ENCODE measurements around the gene HNRNPA3.
A peak's percentile ranks its signal among the peaks of the same experiment; 100 is the strongest.
"Not testable (repeated sequence)": the region's sequence is repeated elsewhere in the genome, so short reads cannot be mapped to it uniquely, and the experiment has no call there.

Gene HNRNPA3

GRCh38 chr2:177256026-177256425, 43.4 kb downstream of the HNRNPA3 start:
- DNase-seq (ENCODE audit: low spot score), result no peak

- no peak for DNase-seq (ENCODE audit: low spot score)
These were observed 44.1 kb downstream of the HNRNPA3 start for GRCh38 chr2:177256695-177257094.

GRCh38 chr2:177257471-177257870, 44.9 kb downstream of the HNRNPA3 start:
- DNase-seq (ENCODE audit: low spot score), result no peak

GRCh38 chr2:177258059-177258458, 45.5 kb downstream of the HNRNPA3 start:
- no peak for DNase-seq (ENCODE audit: low spot score)

- no peak for DNase-seq (ENCODE audit: low spot score)
These were observed 47.8 kb downstream of the HNRNPA3 start for GRCh38 chr2:177260379-177260778.

- DNase-seq (ENCODE audit: low spot score), result no peak
These were observed 48.8 kb downstream of the HNRNPA3 start for GRCh38 chr2:177261116-177262060.

- DNase-seq (ENCODE audit: low spot score), result no peak
These were observed 49.5 kb downstream of the HNRNPA3 start for GRCh38 chr2:177262092-177262491.

GRCh38 chr2:177262958-177263450, 50.4 kb downstream of the HNRNPA3 start:
- no peak for DNase-seq (ENCODE audit: low spot score)

GRCh38 chr2:177263451-177264208, 51.0 kb downstream of the HNRNPA3 start:
- peak; percentile 76 for DNase-seq (ENCODE audit: low spot score)

- no peak for DNase-seq (ENCODE audit: low spot score)
These were observed 51.7 kb downstream of the HNRNPA3 start for GRCh38 chr2:177264209-177264692.

GRCh38 chr2:177264693-177265587, 52.3 kb downstream of the HNRNPA3 start, which contains the start of gene NFE2L2:
NFE2L2 (minus strand) TSS chr2:177264727; CDS start chr2:177264576, 151 bp downstream.
- peak; percentile 89 for DNase-seq (ENCODE audit: low spot score)

- DNase-seq (ENCODE audit: low spot score), result no peak
These were observed 53.5 kb downstream of the HNRNPA3 start for GRCh38 chr2:177265824-177266817.

- not testable (repeated sequence) for DNase-seq (ENCODE audit: low spot score)
These were observed 54.4 kb downstream of the HNRNPA3 start for GRCh38 chr2:177266955-177267354.

- no peak for DNase-seq (ENCODE audit: low spot score)
These were observed 55.7 kb downstream of the HNRNPA3 start for GRCh38 chr2:177268187-177268871.

- DNase-seq (ENCODE audit: low spot score), result no peak
These were observed 56.3 kb downstream of the HNRNPA3 start for GRCh38 chr2:177268901-177269300.

GRCh38 chr2:177270531-177270930, 57.9 kb downstream of the HNRNPA3 start:
- no peak for DNase-seq (ENCODE audit: low spot score)

- DNase-seq (ENCODE audit: low spot score), result no peak
These were observed 59.5 kb downstream of the HNRNPA3 start for GRCh38 chr2:177271981-177272666.

GRCh38 chr2:177272765-177273164, 60.2 kb downstream of the HNRNPA3 start:
- DNase-seq (ENCODE audit: low spot score), result no peak

GRCh38 chr2:177273408-177273807, 60.8 kb downstream of the HNRNPA3 start:
- no peak for DNase-seq (ENCODE audit: low spot score)

Measured in HuH-7.5 (cell line).